Measurements from ENCODE around the gene TCF4. TPM values are rescaled to one million over a fixed set of nuclear protein-coding genes. Genes with fewer than 3 reads are reported as not detected.

The TCF4 gene
- total and polyA plus RNA-seq, 2 of the 13 experiments (the other 11 are each of a cell fraction or from before 2014, with no cell fraction given), result not detected

DNA sequence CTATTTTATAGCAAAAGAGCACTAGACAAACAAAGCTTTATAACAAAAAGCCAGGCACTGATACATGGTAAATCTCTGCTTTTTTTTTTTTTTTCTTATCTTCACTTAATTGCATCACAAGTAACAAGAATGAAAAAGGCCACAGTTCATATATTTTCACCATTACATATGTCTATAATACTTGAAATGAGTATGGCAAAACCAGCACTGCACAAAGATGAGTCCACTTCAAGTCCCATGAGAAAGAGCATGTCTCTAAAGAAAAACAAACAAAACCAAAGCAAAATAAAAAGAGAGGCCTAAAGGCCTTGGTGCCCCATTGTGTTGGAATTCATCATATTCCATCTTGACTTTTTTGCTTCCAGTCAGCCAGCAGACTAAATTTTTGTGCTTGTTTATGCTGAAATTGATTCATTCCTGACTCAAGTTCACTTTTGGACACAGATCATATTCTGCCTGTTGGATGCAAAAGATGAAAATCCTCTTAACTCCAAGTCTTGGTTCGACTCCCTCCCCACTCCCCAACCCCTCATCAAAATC is 363.8 kb downstream of the TCF4 start:
- POLR2A ChIA-PET, result no interaction called here
- no peak for DNase-seq (ENCODE audit: low spot score)
- H3K4me1 ChIP-seq (ENCODE audit: insufficient read depth, low read length), result no peaks in the 10 kb centered on the region
- in situ Hi-C loops (cut with HindIII; ENCODE audit: extremely low pct_ligation_motif_present, low pct_unique_long_range_greater_than_20kb) (no loop called here), intact Hi-C loops (cut with micrococcal nuclease; ENCODE audit: unreplicated experiment) (no loop called here)
- CTCF ChIA-PET (ENCODE audit: low intra/inter-chr PET ratio, low total read pairs), result no interaction called here
- H3K9me3 ChIP-seq (ENCODE audit: low read length), result no peaks in the 10 kb centered on the region
- no TSS peak for BruUV-seq (replicated peaks)
- TF ChIP-seq NR3C1 (CRISPR knock-in tag; IDR thresholded peaks at IDR 0.05) (no peak), HNRNPUL1 (IDR thresholded peaks at IDR 0.05; ENCODE audit: low read depth, low read length) (no peak), SNAPC5 (CRISPR knock-in tag; IDR thresholded peaks at IDR 0.05; ENCODE audit: borderline replicate concordance) (no peak), ZNF235 (CRISPR knock-in tag; IDR thresholded peaks at IDR 0.05; ENCODE audit: borderline replicate concordance) (no peak), IRX3 (CRISPR knock-in tag; IDR thresholded peaks at IDR 0.05; ENCODE audit: borderline replicate concordance, low read depth) (no peak), CENPT (CRISPR knock-in tag; IDR thresholded peaks at IDR 0.05; ENCODE audit: low read depth) (no peak), ZSCAN12 (CRISPR knock-in tag; IDR thresholded peaks at IDR 0.05) (no peak), GABPA (IDR thresholded peaks at IDR 0.05; ENCODE audit: low read depth, low read length) (no peak), GABPA (CRISPR knock-in tag; IDR thresholded peaks at IDR 0.05; ENCODE audit: low read depth) (no peak), MBD4 (IDR thresholded peaks at IDR 0.05; ENCODE audit: borderline replicate concordance, low read length) (no peak)
- TF ChIP-seq, protein P1, sequence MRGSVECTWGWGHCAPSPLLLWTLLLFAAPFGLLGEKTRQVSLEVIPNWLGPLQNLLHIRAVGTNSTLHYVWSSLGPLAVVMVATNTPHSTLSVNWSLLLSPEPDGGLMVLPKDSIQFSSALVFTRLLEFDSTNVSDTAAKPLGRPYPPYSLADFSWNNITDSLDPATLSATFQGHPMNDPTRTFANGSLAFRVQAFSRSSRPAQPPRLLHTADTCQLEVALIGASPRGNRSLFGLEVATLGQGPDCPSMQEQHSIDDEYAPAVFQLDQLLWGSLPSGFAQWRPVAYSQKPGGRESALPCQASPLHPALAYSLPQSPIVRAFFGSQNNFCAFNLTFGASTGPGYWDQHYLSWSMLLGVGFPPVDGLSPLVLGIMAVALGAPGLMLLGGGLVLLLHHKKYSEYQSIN (CRISPR knock-in tag; IDR thresholded peaks at IDR 0.05; ENCODE audit: borderline replicate concordance), result no peak
- TF ChIP-seq, protein P2, sequence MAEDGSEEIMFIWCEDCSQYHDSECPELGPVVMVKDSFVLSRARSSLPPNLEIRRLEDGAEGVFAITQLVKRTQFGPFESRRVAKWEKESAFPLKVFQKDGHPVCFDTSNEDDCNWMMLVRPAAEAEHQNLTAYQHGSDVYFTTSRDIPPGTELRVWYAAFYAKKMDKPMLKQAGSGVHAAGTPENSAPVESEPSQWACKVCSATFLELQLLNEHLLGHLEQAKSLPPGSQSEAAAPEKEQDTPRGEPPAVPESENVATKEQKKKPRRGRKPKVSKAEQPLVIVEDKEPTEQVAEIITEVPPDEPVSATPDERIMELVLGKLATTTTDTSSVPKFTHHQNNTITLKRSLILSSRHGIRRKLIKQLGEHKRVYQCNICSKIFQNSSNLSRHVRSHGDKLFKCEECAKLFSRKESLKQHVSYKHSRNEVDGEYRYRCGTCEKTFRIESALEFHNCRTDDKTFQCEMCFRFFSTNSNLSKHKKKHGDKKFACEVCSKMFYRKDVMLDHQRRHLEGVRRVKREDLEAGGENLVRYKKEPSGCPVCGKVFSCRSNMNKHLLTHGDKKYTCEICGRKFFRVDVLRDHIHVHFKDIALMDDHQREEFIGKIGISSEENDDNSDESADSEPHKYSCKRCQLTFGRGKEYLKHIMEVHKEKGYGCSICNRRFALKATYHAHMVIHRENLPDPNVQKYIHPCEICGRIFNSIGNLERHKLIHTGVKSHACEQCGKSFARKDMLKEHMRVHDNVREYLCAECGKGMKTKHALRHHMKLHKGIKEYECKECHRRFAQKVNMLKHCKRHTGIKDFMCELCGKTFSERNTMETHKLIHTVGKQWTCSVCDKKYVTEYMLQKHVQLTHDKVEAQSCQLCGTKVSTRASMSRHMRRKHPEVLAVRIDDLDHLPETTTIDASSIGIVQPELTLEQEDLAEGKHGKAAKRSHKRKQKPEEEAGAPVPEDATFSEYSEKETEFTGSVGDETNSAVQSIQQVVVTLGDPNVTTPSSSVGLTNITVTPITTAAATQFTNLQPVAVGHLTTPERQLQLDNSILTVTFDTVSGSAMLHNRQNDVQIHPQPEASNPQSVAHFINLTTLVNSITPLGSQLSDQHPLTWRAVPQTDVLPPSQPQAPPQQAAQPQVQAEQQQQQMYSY (CRISPR knock-in tag; IDR thresholded peaks at IDR 0.05), result no peak
- TF ChIP-seq, protein P3, sequence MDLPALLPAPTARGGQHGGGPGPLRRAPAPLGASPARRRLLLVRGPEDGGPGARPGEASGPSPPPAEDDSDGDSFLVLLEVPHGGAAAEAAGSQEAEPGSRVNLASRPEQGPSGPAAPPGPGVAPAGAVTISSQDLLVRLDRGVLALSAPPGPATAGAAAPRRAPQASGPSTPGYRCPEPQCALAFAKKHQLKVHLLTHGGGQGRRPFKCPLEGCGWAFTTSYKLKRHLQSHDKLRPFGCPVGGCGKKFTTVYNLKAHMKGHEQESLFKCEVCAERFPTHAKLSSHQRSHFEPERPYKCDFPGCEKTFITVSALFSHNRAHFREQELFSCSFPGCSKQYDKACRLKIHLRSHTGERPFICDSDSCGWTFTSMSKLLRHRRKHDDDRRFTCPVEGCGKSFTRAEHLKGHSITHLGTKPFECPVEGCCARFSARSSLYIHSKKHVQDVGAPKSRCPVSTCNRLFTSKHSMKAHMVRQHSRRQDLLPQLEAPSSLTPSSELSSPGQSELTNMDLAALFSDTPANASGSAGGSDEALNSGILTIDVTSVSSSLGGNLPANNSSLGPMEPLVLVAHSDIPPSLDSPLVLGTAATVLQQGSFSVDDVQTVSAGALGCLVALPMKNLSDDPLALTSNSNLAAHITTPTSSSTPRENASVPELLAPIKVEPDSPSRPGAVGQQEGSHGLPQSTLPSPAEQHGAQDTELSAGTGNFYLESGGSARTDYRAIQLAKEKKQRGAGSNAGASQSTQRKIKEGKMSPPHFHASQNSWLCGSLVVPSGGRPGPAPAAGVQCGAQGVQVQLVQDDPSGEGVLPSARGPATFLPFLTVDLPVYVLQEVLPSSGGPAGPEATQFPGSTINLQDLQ (CRISPR knock-in tag; IDR thresholded peaks at IDR 0.05), result no peak
- ATAC-seq, result no peak
- H3K4me2 ChIP-seq (ENCODE audit: low read depth, low read length), result no peak overlapping the region
- no peak for FAIRE-seq
- H3K79me2 ChIP-seq (ENCODE audit: insufficient read depth, low read length), result no peaks in the 10 kb centered on the region
- H3K9ac ChIP-seq (ENCODE audit: insufficient read depth, low read depth, low read length), result no peak overlapping the region
- H3K27ac ChIP-seq (ENCODE audit: extremely low read length, insufficient read depth, low read length), result no peak overlapping the region
- H3K4me3 ChIP-seq (replicated peaks in 1 of 3; ENCODE audit: insufficient read depth in 1 of 3, low read depth in 2 of 3, low read length in 3 of 3), result no peak overlapping the region
- 0 out of 5 replicates have a peak, but pooled peaks cover 0 to 4% of the 10 kb centered on the region in 2 experiments for H3K27me3 ChIP-seq (ENCODE audit: control insufficient read depth in 1 of 2, insufficient read depth in 2 of 2, low read length in 2 of 2)
- H4K20me1 ChIP-seq (ENCODE audit: insufficient read depth, low read length), result no peaks in the 10 kb centered on the region
- WGBS (ENCODE audit: low lambda C conversion rate), result 3% methylated on average over 1 of the region's 1 CpG
- H2AFZ ChIP-seq (ENCODE audit: low read length), result no peak overlapping the region
- H3K36me3 ChIP-seq (replicated peaks in 1 of 2; ENCODE audit: control insufficient read depth in 1 of 2, insufficient read depth in 2 of 2, low read length in 2 of 2), result no peaks in the 10 kb centered on the region

Data from HepG2 (cell line).